HG03342 (cell line): ENCODE data around the gene STRADB.
"Not testable (repeated sequence)": the region's sequence is repeated elsewhere in the genome, so short reads cannot be mapped to it uniquely, and the experiment has no call there.

Experiments
- ATAC-seq: cut with Tn5 transposase; IDR thresholded peaks from one replicate; pipeline ENCODE4 v1.9.1; 2021; ENCODE audit warnings: mild to moderate bottlenecking, moderate library complexity; ENCODE audit not compliant: unreplicated experiment

Gene STRADB

DNA sequence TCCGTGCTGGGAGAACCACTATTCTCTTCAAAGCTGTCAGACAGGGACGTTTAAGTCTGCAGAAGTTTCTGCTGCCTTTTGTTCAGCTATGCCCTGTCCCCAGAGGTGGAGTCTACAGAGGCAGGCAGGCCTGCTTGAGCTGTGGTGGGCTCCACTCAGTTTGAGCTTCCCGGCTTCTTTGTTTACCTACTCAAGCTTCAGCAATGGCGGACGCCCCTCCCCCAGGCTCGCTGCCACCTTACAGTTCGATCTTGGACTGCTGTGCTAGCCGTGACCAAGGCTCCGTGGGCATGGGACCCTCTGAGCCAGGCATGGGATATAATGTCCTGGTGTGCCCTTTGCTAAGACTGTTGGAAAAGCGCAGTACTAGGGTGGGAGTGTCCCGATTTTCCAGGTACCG is 21.2 kb upstream of the STRADB start:
- ATAC-seq = not testable (repeated sequence)

DNA sequence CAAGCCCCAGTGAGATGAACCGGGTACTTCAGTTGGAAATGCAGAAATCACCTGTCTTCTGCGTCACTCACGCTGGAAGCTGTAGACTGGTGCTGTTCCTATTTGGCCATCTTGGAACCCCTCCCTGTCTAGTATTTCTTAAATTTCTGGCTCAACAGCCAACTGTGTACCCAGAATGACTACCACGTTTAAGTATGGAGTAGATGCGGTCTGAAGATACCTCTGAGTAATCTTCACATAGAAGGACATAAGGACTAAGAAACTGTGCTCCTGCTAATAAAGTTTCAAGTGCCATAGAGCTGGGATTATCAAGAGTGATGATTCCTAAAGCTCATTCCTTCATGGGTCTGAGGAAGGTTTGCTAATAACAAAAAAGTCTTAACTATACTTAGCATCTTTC is 20.7 kb upstream of the STRADB start:
- ATAC-seq = no peak

DNA sequence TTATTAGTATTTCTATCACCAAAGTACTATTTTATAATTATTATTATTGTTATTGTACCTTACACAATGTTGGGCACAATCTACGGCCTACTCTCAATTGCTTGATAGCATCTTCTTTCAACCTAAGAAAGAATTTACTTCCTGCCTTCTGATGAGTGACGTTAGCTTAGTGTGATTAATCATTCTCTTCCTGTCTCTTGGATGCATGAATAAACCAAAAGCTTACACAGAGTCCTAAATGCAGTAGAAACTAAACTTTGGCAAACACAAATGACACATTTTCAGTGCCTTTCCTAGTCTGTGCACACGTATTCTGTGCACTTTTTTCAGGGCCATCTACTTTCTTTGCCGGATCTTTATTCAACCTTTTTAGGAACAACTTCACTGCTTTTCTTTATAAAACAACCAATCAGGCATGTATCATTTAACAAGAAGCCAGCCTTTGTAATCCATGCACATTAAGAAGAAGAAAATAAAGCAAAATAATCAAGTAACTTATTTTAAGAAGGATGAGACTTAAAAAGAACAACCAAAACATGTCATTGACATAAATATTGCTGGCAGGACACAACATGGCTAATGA is 19.4 kb upstream of the STRADB start:
- ATAC-seq = no peak

DNA sequence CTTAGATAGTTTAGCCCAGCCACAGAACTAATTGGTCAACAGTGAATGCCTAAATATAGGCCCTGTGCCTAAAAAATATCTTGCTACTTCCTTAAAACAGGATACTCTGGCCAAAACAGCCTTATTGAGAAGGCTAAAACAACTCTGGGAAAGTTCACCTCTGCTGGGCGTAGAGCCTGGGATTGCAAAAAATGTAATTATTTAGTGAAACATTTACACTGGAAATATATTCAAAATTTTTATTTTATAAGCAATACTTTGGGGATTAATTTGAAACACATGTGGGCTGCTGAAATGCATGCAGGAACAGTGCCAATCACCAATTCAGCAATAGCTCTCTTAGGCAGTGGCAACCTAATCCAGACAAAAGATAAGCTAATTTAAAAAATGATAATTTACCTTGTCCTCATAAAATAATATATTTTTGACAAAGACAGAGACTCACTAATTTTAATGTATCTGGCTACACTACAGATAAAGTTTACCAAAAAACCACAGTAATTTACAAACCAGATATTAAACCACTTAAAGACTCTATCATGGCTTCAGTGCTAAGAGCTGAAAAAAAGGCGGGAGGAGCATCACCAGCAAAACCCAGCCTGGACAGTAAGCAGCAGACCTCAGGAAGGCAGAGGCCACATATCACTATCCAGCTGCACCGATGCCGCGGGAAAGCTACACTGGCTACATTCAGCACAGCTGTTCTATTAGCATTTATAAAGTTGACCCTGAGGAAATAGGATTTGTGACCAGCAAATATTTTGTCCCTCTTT is 18.7 kb upstream of the STRADB start:
- ATAC-seq = no peak

DNA sequence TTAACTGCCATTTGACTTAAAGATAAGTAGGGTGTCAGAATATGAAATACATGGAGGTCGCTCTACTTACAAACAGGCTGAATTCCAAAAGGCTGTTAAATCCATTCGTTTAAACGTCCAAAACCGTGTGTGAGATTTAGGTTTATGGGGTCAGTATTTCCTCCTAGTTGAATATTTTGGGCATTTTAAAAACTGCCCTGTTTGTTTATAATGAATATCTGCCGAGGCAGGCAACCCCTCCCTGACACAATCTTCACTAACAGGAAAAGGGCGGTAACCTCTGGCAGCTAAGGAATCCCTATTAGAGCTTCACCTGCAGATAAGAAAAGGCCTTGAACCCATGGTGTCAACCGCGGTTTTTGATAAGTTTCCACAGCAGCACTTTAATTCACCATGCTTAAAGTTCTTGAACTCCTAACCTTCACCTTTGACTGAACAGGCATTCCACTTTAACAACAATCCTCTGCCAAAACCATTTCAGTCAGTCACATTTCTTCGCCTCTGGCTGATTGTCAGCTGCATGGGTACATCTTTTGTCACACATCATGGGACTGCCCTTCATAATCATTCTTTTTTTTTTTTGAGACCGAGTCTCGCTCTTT is 18.0 kb upstream of the STRADB start:
- no peak for ATAC-seq

DNA sequence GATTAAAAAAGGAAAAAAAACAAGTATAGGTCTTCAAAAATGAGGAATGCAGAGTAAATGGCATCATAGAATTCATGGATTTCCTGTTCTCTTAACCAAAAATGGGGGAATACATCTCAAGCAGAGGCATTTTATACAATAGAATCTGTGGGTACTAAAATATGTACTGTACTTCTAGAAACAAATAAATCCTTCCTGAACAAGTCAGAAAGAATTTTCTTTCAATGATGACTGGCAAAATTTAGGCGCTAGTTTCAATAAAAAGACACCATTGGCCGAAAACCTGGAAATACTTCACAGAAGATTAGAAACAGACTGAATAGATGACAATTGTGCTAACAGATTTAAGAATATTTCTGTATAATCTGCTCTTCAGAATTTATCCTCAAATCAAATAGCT is 15.4 kb upstream of the STRADB start:
- no peak for ATAC-seq

DNA sequence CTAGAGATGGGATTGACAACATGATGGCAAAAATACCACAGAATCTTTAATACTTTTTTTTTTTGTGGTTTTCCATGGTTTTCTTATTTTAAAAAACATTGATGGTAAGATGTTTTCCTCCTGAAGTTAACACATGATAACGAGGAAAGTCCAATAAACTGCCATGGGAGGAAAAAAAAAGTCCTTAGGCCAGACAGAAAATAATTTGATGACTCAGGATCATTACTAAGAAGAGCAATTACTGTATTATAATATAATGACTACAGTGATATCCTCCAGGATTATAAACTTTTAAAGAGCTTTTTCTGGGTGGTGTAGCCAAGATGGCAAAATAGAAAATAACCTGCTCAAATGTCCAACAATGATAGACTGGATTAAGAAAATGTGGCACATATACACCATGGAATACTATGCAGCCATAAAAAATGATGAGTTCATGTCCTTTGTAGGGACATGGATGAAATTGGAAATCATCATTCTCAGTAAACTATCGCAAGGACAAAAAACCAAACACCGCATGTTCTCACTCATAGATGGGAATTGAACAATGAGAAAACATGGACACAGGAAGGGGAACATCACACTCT is 12.1 kb upstream of the STRADB start:
- ATAC-seq = not testable (repeated sequence)

DNA sequence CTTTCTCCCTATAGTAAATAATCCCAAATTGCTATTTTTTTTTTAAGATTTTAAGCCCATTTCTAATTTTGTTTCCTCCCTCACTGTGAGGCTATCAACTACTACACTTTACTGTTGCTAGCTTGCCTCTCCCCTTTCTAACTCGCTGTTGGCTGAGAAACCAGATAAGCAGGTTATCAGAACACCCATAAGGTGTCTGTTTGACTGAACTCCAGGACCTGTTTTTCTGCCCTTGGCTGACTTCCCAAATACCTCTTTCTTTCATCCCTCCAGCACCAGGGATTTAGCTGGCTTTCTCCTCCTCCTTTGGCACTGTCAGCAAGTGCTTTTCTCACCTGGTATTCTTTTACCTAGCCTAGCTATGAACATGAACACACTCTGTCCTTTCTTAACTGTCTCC is 11.4 kb upstream of the STRADB start:
- ATAC-seq = no peak

DNA sequence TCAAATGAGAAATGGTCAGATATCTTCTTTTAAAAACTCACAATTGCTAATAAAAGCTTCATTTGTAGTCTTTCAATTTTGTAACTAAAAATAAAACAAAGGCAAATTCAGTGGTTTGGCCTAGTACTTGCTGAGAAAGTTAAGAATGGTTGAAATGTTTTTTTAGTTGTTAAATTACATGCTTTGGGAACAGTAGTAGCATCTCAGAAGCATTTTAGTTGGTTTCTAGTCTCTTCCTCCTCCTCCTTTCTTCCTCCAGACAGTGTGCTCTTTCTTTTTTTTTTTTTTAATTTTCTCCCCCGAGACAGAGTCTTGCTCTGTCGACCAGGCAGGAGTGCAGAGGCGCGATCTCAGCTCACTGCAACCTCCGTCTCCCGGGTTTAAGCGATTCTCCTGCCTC is 10.1 kb upstream of the STRADB start:
- no peak for ATAC-seq

DNA sequence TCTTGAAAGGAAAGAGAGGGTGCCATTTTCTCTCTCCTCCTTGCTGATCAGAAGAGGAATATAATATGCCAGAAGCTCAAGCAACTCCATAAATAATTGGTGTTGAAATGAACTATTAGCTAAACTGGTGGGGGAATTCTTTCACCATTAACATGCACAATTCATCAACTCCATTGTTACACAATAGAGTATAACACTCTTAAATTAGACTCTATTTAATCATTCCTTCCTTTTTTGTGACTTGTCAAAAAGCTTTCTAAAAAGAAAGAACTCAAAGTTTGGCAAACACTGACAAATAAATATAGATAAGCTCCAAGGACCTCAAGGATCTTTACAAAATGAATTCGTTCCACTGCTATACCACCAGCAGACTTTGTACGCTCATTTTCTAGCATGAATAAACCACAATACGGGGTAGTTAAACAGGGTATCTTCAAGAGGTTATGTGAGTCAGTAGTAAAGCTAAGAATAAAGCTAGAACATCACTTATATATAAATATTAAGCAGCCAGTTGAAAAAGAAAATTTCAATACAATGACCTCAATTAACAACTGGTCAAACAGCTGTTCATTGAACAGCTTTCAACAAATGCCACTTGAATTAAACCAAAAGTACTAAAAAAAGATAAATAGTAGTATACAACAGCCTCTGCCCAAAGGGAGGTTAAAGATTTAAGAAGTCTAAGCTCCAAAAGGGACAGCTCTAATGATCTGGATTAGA is 6.6 kb upstream of the STRADB start:
- ATAC-seq = no peak

DNA sequence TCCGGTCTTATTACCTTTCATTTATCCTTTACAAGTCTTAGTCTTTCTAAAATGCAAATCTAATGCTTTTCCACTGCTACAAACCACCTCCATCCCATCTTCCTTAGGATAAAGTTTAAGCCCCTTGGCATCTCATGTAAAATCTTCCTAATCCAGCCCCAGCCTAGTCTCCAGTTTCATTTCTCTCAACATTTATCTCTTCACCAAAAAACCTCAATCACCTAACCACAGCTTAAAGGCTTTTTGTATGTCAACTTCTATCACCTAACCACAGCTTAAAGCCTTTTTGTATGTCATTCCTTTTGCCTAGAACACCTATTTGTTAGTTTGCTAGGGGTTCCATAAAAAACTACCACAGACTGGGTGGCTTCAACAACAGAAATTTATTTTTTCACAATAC is 4.5 kb upstream of the STRADB start:
- ATAC-seq = no peak

DNA sequence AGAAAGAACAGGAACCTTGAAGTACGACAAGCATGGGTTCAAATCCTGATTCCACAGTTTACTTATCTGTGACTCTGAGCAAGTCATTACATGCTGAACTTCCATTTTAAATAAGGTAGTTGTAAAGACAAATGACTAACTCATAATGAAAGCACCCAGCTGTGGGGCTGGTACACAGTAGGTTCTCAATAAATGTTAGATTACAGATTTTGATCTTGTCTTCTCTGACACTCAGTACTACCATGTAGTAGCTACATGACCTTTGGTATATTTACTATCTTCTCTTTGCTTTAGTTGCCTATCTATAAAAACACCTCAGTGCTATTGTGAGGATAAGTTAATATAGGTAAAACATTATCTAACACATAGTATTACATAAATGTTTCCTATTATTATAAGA is 3.5 kb upstream of the STRADB start:
- no peak for ATAC-seq

DNA sequence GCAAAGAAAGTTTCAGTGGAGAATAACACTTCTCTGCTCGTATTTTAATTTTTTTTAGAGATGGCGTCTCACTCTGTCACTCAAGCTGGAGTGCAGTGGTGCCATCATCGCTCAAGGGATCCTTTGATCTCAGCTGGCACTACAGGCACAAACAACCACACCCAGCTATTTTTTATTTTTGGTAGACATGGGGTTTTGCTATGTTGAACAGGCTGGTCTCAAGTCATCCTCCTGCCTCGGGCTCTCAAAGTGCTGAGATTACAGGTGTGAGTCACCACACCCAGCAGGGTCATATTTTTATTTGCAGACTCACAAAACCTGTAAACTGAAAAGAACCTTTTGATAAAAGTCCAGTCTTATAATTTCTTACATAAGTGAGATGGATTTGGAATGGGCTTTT is 2.8 kb upstream of the STRADB start:
- no peak for ATAC-seq

DNA sequence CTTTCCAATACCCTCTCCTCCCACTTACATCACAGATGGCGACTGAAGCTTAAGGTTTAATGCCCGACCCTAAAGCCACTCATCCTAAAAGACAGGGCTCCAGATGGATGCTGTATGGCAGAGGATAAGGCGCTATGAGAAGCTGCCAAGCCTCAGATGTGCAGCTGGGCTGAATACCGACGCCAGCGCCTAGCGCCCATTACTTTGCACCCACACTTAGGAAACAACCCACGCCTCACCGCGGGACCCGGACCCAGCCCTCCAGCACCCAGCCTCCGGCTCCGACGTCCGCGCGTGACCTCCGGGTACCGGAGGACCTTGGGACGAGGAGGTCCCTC is 617 bp upstream of the STRADB start:
- ATAC-seq = peak; percentile 15

DNA sequence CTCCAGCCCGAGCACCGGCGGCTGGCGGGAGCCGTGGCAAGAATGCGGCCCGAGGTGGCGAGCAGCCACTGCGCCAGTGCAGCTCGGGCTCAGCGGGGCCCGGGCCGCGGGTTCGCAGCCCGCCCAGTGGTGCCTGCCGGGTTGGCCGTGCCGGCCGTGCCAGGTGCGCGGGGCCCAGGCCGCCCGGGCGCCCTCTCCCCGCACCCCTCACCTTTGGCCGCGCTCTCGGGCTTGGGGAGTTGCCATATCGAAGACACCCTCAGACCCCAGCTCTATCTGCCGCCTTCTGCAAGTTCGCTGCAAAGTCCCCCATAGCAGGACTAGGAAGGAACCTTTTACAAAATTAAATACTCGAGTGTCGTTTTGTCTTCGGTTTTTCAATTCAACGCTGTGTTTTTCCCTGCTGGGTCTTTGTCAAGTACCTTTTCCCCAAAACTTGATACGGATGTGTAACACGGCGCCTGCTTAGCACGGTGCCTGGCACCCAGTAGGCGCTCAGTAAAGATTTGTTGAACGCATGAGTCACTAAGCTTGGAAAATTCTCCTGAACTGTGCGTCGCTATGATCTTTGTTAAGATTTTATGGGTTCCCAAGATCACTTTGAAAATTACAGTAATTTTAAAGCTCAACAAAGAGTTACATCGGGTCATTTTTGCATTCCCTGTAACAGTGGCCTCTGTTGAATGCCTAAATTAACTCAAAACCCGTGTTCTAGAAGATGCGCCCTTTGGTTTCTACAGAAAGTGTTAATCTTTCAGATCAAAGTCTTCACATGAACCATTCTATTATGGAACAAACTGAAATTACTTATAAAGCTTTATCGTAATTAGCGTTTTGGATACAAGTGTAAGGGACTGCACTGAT is 750 bp downstream of the STRADB start:
- no peak for ATAC-seq

DNA sequence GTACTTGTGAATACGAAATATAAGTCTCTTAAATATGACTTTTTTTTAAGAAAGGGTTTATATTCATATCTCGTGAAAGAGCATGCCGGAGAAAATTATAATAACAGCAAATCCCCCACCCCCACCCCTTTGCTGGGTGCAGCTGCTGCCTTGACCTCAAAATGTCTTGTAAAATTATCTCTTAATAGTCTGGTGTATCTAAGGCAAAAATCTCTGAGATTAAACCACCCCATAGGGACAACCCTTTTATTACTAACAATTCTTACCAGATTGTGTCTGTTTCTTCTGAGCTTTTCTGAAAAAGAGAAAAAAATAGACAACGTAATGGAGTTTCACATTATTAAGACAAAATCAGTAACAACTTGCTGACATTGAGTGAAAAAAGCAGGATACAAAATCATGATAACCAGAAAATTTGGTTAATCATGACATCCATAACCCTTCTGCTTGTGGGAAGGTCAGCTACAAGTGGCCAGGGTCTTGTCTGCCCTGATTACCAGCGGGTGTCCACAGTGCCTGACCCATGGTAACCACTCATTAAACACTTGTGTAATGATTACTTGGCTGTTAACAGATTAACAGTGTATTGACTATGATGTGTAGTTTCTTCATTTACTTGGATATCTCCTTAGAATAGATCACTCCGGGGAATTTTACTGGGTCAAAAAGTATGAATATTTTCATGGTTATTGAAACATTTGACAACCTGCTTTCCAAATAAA is 1.5 kb downstream of the STRADB start:
- ATAC-seq = no peak

DNA sequence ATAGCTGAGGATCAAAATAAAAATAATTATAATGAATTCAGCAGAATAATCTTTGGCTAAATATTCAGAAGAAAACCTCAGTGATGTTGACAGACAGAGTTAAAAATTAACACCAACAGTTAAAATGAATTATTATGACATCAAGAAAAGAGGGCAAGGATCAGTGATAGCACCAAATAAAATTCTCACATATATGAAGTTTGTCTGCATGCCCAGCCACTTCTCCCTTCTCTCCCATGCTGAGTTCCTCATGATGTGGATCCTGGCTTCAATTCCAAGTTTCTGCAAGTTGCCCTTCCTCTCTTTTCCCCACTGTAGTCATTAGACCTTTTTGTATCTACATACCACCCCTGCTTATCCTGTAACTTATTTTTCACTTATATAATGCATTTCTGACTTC is 6.8 kb downstream of the STRADB start:
- ATAC-seq = no peak

DNA sequence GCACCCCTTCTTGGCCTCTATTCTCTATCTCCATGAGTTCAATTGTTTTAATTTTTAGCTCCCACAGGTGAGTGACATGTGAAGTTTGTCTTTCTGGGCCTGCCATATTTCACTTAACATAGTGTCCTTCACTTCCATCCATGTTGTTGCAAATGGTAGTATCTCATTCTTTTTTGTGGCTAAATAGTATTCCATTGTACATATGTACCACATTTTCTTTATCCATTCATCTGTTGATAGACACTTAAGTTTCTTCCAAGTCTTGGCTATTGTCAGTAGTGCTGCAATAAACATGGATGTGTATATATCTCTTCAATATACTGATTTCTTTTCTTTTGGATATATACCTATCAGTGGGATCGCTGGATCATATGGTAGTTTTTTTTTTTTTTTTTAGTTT is 9.0 kb downstream of the STRADB start:
- no peak for ATAC-seq

DNA sequence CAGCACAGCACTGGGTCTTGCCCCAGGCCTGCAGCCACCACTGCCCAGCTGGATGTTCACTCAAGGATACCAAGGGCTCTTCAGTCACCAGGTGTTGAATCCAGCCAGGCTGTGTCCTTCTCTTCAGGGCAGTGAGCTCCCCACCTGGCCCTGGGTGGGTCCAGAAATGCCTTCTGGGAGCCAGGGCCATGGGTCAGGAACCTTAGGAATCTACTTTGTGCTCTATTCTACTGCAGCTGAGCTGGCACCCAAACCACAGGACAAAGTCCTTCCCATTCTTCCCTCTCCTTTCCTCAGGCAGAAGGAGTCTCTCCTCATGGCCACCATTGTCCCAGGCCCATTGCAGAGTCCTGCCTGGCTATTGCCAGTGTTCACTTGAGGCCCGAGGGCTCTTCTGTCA is 13.0 kb downstream of the STRADB start:
- ATAC-seq = no peak

DNA sequence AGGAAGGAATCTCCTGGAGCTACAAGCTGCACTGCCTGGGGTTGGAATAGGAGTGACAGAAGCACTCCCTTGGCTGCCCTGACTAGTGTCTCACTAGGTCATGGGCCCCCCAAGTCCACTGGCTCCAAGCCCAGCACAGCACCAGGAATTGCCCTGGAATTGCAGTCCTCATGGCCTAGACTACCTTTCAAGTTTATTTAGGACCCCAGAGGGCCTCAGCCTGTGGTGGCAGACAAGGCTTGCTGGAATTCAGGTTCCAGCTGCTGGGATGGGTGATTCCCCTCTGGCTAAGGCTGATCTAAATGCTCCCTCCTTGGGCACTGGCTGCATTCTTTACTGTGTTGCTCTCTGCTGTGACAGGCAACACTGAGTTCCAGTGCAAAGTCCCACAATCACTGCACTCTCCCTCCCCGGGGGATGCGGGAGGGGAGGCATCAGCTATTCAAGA is 14.0 kb downstream of the STRADB start:
- no peak for ATAC-seq
